IPS-18c (cell line): ENCODE data around the gene ZNRF3.
"Not testable (repeated sequence)": the region's sequence is repeated elsewhere in the genome, so short reads cannot be mapped to it uniquely, and the experiment has no call there.

Experiments used
- H3K4me3 ChIP-seq: 2 replicates; pipeline ENCODE4 v1.7.0; 2013; ENCODE audit warnings: low read depth, mild to moderate bottlenecking, low read length, moderate library complexity; ENCODE audit not compliant: insufficient read depth
- H3K9me3 ChIP-seq: one replicate; pipeline ENCODE4 v1.6.1; 2013; ENCODE audit warnings: mild to moderate bottlenecking, low read length, moderate library complexity; ENCODE audit not compliant: control insufficient read depth, insufficient read depth

The ZNRF3 gene

GRCh38 chr22:28900379-28900925, 17.1 kb downstream of the ZNRF3 start:
- H3K4me3 ChIP-seq: no peak overlapping the region
- no peaks in the 10 kb centered on the region for H3K9me3 ChIP-seq

- Histone ChIP-seq H3K4me3 (no peak overlapping the region), H3K9me3 (no peaks in the 10 kb centered on the region)
Measured at GRCh38 chr22:28902490-28902889, 19.1 kb downstream of the ZNRF3 start.

GRCh38 chr22:28903080-28903479, 19.7 kb downstream of the ZNRF3 start:
- no peaks in the 10 kb centered on the region for H3K9me3 ChIP-seq
- no peak overlapping the region for H3K4me3 ChIP-seq

GRCh38 chr22:28903729-28904128, 20.4 kb downstream of the ZNRF3 start:
- H3K4me3 ChIP-seq: no peak overlapping the region
- H3K9me3 ChIP-seq: no peaks in the 10 kb centered on the region

GRCh38 chr22:28904211-28904896, 21.0 kb downstream of the ZNRF3 start:
- Histone ChIP-seq H3K4me3 (no peak overlapping the region), H3K9me3 (no peaks in the 10 kb centered on the region)

GRCh38 chr22:28905256-28905832, 22.0 kb downstream of the ZNRF3 start:
- no peaks in the 10 kb centered on the region for H3K9me3 ChIP-seq
- H3K4me3 ChIP-seq: no peak overlapping the region

- Histone ChIP-seq H3K4me3 (no peak overlapping the region), H3K9me3 (no peaks in the 10 kb centered on the region)
Measured at GRCh38 chr22:28906312-28906711, 22.9 kb downstream of the ZNRF3 start.

- H3K9me3 ChIP-seq: no peaks in the 10 kb centered on the region
- no peak overlapping the region for H3K4me3 ChIP-seq
Measured at GRCh38 chr22:28907311-28908008, 24.1 kb downstream of the ZNRF3 start.

GRCh38 chr22:28908810-28909209, 25.4 kb downstream of the ZNRF3 start:
- H3K9me3 ChIP-seq, H3K4me3 ChIP-seq: not testable (repeated sequence)

GRCh38 chr22:28909375-28909774, 26.0 kb downstream of the ZNRF3 start:
- no peak overlapping the region for H3K4me3 ChIP-seq

GRCh38 chr22:28910569-28911303, 27.4 kb downstream of the ZNRF3 start:
- peaks cover 2% of the 10 kb centered on the region for H3K9me3 ChIP-seq
- H3K4me3 ChIP-seq: no peak overlapping the region

More at GRCh38 chr22:28909375-28909774, 26.0 kb downstream of the ZNRF3 start:
- H3K9me3 ChIP-seq: no peaks in the 10 kb centered on the region

- Histone ChIP-seq H3K4me3 (no peak overlapping the region), H3K9me3 (peaks cover 2% of the 10 kb centered on the region)
Measured at GRCh38 chr22:28911304-28911690, 27.9 kb downstream of the ZNRF3 start.

GRCh38 chr22:28911777-28912669, 28.7 kb downstream of the ZNRF3 start:
- Histone ChIP-seq H3K9me3 (peaks cover 2% of the 10 kb centered on the region), H3K4me3 (no peak overlapping the region)

GRCh38 chr22:28914201-28914600, 30.8 kb downstream of the ZNRF3 start:
- Histone ChIP-seq H3K9me3 (peaks cover 2% of the 10 kb centered on the region), H3K4me3 (no peak overlapping the region)

GRCh38 chr22:28915969-28916368, 32.6 kb downstream of the ZNRF3 start:
- Histone ChIP-seq H3K9me3 (peaks cover 2% of the 10 kb centered on the region), H3K4me3 (no peak overlapping the region)

GRCh38 chr22:28917747-28918549, 34.6 kb downstream of the ZNRF3 start:
- no peak overlapping the region for H3K4me3 ChIP-seq
- H3K9me3 ChIP-seq: peaks cover 4% of the 10 kb centered on the region
